HG03066 (cell line): ENCODE measurements around the gene TMEM236.

ENCODE experiments used
- ATAC-seq: cut with Tn5 transposase; IDR thresholded peaks from one replicate; pipeline ENCODE4 v1.9.1; 2021; ENCODE audit warnings: low read depth; ENCODE audit not compliant: unreplicated experiment

Gene TMEM236

DNA sequence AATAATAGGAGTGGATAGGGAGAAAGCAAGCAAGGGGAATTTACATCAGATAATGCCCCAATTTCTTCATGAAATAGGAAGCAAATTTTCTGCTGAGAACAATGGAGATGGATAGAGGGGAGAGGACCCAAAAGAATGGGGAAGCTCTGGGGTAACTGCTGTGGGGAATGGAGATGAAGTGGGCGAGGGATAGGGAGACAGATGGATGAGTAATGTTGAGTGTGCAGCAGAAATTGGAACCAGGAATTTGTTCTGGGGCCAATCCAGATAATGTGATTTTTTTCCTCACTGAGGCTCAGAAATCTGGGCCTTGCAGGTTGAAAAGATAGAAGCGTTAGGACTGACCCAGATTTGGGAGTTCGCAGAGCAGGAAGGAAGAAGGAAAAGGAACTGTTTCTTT, 32.7 kb downstream of the TMEM236 start:
- no peak for ATAC-seq

DNA sequence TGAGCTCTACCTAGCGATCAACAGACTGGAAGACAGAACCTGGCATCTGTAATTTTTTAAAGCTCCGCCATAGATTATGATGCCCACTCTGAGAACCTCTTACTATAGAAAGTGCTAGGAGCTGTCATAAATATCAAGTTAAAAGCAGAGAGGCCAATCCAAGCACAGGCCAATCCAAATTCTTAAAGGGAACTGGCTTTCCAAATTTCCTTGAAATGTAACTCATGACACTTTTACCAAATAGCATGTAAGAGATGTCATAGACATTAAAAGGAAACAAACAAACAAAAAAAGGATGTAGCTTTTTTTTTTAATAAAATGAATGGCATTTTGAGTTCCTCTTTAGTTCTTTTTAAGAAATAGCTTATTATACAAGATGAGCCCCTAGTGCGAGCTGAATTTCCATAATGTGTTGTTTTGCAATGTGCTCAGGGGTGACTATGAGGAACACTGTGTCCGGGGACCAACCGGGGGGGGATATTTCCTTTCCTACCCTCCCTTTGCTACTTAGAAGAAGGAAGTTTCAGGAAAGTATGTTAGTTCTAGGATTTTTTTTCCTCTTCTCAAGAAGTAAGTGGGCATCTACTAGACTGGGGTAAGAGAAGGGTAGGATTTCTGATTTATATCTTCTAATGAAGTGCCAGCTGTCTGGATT, 33.4 kb downstream of the TMEM236 start:
- ATAC-seq, result no peak

DNA sequence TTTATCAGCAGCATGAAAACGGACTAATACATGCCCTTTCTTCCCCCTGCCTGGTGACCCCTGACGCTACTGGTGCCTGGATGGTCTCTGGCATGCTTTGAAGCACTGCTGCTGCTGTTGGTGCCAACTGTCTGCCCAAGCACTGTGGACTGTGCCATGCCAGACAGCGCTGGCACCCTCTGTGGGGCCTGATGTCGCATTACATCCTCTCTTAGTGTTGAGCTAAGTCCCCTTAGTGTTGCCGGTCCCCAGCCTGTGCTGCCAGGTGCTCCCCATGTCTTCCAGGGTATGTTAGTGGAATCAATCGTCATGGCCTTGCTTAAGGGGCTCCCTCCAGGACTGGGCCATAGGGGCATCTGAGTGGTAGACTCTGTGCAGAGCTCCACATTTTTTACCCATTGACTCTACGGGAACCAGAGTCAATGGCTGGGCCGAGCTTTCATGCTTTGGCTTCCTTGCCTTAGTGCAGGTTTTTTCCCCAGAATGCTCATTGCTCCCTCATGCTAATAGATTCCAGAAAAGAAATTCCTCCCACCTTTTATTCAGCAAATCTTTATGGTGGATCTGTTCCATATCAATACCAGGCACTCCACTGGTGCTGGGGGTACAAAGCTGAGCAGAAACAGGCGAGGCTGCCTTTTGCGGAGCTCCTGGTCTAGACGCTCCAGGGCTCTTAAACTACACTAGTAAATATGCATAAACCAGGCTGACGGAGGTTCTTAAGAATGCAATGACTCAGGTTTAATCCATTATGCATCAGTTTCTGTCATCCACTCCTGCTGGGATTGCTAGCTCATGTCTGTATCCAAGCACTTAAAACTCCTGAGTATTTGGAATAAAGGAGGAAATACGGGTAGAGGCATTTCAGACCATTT, 35.3 kb downstream of the TMEM236 start:
- ATAC-seq, result no peak

DNA sequence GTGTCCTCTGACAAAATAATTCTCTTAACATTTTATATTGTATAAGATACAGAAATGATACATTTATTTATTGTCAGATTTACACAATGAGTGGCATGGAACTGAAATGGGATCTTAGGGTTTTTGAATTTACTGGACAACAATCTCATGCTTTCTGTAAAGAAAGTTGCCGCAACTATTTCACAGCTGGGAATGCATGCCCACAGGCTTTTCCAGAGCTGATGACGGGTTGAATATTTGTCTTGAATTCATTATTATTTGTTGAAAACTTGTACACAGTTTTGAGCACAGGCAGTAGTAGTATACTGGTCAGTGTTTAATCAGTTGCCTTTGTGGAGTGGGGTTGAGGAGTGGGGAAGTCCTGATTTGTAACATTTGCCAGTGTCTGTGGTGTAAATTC, 36.6 kb downstream of the TMEM236 start:
- ATAC-seq, result no peak

DNA sequence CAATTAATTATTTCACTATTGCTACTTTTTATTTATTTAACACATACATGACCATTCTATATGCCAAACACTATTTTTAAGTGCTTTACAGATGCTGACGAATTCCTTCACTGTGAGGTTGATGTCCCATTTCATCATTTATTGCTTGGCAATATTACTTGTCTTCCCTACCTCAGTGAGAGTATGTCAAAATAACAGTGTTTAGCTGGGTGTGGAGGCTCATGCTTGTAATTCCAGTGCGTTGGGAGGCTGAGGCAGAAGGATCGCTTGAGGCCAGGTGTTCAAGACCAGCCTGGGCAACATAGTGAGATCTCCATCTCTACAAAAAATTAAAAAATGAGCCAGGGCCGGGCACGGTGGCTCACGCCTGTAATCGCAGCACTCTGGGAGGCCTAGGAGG, 37.4 kb downstream of the TMEM236 start:
- ATAC-seq, result no peak

DNA sequence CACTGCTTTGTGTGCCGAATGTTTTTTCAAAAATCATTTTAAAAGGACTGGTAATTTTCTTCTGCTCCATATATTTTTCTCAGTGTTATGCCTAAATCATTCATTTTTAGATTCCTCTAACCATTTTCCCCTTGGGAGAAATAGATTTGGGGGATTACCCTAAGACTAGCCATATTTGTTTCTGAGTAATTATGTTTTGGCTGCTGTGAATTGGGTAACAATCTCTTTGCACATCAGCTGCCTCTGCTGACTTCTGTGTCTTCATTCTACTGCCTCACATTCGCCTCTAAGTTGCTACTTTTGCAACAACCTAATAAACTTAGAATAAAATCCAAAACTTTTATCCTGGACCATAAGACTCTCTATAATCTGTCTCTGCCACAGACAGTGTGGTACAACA, 38.6 kb downstream of the TMEM236 start:
- no peak for ATAC-seq

DNA sequence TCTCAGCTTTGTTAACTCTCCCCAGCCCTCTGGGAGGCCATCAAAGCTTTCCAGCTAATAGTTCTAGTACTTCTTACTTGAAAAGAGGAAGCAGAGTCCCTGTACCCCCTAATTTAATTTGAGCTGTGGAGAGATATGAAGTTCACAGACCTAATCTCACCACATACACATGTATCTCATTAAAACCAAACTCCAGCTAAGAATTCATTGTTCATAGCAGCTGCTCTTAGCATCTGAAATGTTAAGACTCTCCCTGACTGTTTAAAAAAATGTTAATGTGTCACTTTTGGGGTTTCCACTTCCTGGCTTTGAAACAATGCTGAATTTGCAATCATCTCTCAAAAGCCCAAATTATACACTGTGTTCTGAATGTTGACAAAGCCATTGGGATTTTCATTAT, 41.0 kb downstream of the TMEM236 start:
- ATAC-seq, result no peak

DNA sequence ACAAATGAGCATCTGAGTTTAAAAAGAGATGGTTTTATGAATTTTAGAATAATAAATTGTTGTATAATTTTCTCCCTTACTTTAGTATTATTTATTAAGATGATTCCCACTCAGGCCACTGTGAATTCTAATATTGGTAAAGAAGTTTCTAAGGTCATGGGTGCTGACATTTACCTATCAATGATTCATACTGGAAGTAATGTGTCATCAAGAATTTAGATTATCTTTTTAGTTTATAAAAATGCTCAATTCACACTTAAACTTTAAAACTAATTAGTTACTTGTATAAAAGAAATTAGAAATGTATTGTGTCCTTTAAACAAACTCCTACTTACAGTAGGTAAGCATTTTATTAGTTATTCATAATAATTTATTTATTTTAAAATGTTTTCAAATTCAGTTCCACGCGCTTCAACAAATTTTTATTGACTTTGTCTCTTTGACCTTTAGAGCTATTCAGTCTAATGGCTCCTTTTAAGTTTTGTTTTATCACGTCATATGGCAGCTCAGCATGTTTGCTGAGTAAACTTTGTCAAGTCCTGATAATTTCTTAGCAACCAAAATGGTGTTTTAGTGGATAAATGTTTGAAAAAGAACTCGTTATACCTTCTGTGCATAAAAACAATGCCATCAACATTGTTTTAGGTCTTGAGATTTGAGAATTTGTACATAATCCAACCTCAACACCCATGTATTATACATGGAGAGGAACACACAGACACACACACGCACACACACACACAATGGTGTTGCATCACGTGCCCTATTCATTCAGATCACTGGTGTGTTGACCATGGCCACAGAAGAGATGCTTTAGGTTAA, 42.0 kb downstream of the TMEM236 start:
- no peak for ATAC-seq

DNA sequence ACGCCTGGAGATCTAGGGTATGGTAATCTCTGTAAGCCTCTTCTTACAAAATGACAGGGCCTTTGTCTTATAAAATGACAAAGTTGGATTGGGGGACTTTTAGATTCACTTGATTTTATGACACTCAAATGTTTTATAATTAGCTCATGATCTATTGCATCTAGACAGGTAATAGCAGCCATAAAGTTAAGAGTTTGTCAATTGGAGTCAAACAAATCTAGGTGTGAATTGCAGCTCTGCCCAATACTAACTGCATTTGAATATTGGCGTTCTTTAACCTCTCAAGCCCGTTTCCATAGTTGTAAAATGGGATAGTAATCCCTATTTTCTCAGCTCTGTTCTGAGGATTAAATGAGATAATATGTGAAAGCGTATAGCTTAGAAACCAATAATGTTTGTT, 43.1 kb downstream of the TMEM236 start:
- no peak for ATAC-seq

DNA sequence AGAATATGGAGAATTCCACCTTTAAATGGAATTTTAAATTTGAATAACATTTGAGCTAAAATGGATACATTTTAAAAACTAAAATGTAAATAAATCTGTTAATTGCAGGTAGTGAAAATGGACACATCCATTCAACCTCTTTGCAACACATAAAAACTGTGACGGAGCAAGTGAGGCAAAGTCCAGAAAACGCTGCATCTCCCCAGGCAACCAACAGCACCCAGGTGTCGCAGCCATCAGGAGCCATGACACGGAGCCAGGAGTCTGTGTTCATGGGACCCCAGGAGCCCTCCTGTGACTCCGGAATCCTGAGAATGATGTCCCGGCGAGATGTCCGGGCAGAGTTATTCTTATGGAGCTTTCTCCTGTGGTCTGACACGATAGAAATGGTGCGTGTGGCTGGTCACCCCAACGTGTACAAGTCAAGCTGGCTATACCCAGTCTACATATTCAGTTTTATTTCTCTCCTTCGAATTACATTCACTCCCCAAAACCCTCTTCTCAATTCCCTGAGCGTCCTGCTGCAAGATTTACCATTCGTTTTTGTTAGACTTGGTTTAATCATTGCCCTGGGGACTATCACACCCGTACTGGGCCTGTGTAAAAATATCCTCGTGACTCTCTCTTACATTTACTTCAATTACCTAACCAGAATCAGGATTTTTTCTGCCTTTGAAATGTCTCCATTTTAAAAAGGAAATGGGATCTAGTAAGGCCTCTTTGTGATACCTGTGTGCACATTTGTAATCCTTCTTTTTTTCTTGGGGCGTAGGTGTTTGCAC, 44.0 kb downstream of the TMEM236 start:
- ATAC-seq, result no peak

DNA sequence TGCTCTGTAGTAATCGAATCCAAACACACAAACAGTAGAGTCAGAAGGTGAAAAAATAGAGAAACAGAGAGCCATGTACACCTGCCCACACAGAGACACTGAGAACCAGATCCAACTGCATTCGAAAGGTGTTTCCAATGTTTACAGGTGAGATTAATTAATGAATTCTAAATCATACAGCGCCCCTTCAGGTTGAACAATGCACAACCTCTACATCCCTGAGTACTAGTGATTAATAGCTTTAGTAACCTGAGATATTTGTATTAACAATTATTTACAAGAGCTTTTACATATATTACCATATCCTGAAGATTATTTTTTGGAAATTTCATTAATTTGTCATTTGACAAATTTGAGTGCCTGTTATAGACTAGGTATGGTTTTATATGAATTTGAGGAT, 49.5 kb downstream of the TMEM236 start:
- no peak for ATAC-seq

DNA sequence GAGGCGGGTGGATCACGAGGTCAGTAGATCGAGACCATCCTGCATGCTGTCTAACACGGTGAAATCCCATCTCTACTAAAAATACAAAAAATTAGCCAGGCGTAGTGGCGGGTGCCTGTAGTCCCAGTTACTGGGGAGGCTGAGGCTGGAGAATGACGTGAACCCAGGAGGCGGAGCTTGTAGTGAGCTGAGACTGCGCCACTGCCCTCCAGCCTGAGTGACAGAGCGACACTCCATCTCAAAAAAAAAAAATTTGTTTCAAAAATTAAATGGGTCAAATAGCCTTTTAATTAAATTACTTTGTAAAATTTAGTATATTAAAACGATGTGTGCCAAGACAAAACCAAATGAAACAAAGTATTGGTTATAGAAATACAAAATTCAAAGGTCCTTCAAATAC, 50.3 kb downstream of the TMEM236 start:
- no peak for ATAC-seq

DNA sequence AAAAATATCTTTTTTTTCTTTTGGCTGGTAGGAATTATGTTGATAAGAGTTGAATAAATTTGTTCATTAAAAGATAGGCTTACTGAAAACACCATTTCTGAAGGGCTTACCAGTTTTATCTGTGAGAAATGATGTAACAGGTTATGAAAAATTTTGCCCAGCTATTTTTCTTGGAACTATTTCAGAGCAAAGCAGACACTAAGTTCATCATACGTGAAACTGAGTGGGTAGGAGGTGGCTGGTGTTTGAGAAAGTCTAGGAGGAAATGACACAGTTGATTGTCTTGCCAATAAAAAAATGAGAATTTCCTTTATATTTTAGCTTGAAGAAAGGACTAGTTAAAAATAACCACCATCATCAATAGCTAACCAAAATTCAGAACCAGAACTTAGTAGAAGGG, 51.0 kb downstream of the TMEM236 start:
- ATAC-seq, result no peak

DNA sequence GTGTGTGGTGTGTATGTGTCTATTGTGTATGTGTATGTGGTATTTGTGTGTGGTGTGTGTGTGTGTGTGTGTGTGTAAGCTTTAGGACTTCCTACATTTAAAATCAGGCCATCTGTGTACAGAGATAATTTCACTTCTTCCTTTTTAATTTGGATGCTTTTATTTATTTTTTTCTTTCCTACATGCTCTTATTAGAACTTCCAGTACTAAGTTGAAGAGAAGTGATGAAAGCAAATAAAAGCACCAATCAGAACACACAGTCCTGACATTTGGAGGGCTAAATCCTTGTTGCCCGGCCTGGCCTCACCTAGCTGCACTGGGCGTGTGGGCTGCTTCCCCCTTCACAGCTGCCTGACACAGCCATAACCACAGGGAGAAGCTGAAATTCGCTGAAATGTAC, 53.3 kb downstream of the TMEM236 start:
- ATAC-seq, result no peak

DNA sequence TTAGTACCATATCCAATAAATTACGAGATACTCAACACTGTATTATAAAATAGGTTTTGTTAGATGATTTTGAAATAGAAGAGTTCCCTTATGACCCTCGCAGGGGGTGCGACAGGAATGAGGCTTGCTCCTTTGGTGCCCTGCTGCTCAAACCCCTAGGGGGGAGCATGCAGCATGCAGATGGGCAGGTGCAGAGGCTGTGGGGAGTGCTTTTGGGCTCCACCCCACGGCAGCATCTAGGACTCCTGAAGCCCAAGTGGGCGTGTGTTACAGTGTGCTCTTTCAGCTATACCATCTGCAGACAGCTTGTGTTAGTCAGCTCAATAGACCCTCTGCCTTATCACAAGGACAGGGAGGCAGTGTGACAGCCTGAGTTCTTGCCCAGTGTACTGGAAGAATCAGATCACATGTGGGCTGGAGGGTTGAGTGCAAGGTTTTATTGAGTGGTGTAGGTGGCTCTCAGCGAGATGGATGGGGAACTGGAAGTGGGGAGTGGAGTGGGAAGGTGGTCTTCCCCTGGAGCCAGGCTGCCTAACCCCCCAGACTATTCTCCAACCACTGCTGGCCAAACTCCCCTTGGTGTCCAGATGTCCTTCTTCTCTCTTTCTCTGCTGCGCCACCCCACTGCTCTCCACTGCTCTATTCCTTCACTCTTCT, 54.0 kb downstream of the TMEM236 start:
- peak; percentile 58 for ATAC-seq

DNA sequence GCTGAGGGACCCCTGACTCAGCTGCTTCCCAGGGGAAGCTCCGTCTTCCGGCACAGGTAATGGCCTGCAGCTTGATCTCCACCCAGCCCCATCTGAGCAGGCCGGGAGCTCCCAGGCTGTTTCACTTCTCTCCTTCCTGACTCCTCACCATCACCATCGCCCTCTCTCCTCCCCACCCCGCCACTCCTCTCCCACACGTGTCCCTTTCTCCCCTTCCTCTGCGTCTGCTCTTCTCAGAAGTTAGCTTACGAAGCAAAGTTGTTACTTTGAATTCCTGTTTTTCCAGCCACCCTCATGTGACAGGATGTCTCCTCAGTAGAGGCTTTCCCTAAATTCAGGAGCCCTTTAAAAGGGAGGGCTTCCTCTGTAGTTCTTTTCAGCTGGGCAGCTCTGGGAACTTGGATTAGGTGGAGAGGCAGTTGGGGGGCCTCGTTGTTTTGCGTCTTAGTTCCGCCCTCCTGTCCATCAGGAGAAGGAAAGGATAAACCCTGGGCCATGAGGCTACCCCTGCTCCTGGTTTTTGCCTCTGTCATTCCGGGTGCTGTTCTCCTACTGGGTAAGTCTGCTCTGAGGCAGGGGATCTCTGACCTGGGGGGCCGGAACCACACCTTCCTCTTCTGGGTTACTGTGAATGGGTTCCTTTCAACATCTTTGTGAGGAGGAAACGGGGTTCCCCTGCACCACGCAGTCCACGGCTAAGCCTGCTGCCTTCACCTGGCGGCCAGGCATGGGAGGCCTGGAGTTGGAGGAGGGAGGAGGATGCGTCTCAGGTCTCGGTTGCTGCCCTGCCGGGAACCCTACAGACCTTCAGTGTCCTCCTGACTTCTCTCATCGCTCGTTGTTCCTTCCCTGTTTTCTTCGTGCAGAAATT, 57.2 kb downstream of the TMEM236 start, which contains the start of gene MRC1:
Gene MRC1 (plus strand): TSS at position 378 of the 871 bp plus-strand sequence. CDS start 118 bp downstream, at position 496.
- ATAC-seq, result no peak

DNA sequence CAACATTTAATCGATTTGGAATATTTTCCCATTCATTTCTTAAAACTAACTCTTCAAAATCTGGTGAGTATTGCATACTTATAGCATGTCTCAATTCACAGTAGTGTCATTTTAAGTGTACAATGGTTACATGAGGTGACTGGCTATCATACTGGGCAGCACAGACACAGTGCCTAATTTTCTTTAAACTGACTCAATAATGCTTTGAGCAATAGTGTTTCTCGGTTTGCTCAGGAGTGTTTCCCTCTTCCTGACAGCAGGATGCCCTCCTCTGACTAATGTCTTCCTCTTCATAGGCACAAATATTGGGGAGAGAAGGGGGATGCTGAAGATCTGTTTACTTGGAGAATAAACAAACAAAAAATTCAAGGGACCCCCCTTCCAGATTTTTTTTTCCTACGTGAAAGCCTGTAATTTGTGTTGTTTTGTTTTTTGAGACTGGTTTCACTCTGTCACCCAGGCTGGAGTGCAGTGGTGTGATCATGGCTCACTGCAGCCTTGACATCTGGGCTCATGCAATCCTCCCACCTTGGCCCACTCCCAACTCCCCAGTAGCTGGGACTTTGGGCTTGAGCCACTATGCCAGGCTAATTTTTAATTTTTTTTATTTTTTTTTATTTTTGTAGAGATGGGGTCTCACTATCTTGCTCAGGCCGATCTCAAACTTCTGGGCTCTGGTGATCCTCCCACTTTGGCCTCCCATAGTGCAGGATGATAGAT, 59.3 kb downstream of the TMEM236 start:
- ATAC-seq, result no peak

DNA sequence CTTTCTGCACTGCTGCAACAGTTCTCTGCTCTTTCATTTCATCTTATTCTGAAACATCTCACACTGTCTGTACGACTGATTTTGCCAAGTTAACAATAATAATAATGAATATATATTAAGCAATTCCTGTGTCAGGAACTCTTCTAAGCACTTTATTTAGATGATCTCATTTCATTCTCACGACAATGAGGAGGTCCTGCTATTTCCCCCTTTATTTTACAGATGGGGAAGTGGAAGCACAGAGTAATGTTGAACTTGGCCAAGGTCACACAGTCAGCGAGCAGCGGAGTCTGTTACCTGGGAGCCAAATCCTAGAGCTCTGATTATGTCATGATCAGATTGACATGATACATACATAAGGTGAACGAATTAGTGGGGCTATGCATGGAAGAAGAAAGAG, 63.0 kb downstream of the TMEM236 start:
- ATAC-seq, result no peak
